GOT3 (cell line): ENCODE measurements around the gene SIX5.

Experiments used
- DNase-seq: peaks from one replicate; lab custom pipeline; 2025; ENCODE audit warnings: mixed read lengths; lab: John Stamatoyannopoulos, UW

The SIX5 gene

DNA sequence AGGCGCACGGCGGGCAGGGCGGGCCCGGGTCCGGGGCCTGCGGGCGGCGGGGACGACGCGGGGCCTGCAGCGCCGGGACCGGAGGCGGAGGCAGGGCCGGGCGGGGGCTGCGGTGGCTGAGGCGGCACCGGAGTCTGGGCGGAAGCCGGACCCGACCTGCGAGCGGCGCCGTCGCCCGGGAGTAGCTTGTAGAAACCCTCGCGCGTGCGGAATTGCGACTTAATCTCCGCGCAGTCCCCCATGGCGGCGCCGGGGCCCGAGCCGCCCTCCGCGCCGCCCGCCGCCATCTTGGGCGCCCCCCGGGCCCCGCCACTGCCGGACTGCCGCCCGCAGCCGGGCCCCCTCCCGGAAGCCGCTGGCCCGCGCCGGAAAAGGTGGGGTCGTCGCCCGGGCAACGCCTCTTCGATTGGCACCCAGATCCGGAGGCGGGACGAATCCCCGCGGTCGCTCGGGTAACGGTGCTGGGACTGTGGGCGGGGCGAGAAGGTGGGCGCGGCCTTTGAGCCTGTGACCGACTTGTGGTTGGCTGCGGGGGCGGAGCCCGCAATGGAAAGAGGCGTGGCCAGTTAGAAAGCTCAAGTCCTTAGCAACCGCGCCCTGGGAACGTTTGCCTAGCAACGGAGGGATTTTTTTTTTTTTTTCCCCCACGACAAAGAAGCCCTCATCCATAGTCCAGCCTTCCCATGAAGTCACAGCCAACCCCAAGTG, 23.6 kb upstream of the SIX5 start, which contains the start of gene DMWD:
DMWD (minus strand) TSS at position 376 of the 708 bp plus-strand sequence; CDS start at position 287, 89 bp downstream.
- peak; percentile 96 for DNase-seq

DNA sequence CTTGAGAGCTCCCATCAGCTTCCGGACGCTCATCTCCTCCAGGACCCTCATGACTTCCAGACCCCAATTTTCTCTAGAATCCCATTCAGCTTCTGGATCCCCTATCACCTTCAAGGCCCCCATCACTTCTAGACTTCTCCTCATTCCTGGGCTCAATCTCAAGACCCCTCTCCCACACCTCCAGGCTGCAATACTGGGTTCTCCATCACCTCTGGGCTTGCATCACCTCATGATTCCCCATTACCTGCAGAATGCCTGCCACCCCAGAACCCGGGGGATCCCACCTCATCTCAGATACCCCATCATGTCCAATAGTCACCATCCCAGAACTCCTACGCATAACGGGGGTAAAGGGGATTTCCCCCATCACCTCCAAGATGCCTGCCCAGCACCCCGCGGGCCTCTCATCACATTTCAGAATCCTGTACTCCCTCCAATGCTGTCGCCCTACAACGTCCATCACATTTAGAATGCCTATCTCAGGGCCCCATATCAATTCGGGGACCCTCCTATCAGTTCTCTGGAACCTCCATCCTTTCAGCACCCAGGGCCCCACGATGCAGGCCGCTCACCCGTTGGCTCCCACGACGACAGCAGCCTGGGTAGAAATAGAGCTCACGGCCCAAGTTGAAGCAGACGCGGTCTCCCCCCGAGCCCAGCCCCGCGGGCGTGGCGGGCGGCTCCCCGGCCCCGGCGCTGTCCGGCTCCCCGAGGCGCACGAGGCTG, 22.9 kb upstream of the SIX5 start:
- DNase-seq: no peak

DNA sequence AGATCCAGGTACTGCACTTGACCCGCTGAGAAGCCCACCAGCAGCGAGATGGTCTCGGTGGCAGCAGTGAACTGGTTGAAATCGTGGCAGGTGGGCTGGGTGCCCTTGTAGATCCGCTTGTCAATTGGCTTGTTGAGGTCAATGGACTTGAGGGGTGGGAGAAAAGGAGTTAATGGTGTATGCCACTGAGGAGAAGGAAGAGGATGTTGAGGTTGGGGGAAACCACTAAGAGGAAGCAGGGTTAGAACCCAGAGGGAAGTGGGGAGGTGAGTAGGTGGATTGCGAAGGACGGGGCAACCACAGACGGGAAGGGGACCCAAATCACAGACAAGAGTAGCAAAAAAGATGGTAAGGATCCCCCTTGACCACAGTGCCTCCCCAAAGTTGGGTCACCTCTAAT, 21.9 kb upstream of the SIX5 start:
- DNase-seq: no peak

DNA sequence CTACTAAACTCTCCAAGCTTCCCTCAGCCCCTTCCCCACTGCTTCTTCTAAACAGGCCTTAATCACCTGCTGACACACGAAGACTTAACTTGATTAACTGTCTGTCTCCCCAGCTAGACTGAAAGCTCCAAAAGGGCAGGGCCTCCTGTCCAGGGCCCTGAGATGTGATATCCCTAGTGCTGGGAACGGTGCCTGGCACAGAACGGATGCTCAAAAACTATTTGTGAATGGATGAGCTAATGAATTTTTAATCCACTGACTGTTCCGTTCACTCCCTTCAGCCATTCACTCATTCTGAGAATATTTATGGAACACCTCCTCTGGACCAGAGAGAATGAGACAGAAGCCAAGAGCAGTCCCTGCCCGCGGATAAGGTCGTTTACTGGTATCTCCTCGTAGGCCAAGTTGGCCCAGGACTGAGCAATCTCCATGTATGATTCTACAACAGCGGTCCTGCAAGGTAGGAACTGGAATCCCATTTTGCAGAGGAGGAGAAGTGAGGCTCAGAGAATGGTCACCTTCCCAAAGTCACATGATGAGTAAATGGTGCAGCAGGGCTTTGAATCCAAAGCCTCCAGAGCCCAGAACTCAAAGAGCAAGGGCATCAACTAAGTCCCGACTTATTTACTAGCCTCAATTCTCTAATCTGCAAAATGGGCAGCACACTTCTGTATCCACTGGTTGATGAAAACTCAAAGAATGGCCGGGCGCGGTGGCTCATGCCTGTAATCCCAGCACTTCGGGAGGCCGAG, 20.2 kb upstream of the SIX5 start:
- no peak for DNase-seq

DNA sequence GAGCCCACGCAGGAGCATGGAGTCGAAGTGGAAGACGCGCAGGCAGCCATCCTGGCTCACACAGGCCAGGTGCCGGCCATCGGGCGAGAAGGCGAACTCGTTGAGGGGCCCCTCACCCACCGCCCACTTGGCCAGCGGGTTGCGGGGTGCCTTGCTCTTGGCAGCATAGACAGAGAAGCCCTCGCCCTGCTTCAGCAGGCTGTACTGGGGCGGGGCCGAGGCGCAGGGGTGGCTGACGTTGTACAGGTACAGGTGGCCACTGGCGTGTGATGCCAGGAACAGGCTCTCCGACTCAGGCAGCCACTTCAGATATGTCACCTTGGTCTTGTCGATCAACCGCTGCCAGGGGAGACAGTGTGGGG, 17.5 kb upstream of the SIX5 start:
- DNase-seq: no peak

DNA sequence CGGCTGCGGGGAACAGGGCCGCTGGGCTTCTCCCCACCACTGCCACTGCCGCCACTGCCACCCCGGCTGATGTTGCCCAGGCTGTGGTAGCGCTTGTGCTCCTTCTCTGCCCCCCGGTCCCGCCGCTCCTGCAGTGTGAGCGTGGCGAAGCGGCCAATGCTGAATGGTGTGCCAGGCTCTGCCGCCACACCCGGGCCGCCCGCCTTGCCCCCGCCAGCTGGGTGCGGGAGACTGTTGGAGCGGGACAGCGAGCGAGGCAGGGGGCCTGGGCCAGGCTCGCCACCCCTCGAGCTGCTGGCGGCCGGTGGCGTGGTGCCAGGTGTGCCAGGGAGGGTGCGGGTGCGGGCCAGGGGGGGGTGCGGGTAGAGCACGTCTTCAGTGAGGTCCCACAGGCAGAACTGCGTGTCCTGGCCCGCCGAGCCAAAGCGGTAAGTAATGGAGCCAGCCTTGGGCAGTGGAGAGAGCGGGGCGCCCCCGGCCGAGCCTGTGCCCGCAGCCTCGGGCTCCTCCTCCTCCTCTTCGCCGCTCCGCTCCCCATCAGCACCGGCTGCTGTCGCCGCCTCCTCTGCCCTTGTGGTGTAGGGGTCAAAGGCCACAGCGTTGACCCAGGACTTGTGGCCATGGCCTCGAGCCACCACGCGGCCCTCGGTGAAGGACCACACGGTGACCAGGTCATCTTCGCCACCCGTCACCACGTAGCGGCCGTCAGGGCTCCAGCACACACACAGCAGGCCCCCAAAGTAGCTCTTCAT, 16.9 kb upstream of the SIX5 start:
- no peak for DNase-seq

DNA sequence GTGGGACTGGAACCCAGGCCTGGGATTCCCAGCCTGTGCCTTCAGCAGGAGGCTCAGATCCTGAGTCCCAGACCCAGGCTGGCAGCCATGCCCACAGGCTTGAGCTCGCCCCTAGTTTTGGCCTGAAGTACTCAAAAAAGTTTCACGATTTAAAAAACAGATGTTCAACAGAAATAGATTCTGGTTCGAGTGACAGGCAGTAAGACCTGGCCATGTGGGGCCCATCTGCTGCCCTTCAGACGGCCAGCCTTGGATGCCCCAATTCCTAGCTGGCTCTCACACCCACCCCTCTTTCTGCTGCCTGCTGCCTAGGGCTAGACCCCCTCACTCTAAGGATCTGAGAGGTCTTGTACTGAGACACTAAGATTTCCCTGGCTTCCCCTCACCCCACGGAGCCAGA, 16.0 kb upstream of the SIX5 start:
- DNase-seq: no peak

DNA sequence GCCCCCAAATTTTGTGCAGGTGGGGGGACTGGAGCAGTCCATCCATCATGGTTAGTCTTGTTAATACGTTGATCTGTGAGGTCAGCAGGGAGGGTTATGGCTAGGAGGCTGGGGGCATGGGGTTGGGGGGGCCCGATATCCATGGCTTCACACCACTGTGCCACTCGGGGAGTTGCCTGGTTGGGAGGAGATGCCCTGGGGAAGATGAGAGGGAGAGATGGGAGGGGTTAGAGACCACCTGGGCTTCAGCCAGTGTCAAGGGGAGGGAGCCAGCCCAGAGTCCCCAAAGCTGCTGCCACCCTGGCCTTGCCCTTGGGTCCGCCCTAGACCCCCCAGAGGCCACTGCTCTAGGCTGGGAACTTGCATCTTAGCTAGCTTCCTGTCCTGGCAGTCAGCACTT, 15.0 kb upstream of the SIX5 start:
- DNase-seq: no peak

DNA sequence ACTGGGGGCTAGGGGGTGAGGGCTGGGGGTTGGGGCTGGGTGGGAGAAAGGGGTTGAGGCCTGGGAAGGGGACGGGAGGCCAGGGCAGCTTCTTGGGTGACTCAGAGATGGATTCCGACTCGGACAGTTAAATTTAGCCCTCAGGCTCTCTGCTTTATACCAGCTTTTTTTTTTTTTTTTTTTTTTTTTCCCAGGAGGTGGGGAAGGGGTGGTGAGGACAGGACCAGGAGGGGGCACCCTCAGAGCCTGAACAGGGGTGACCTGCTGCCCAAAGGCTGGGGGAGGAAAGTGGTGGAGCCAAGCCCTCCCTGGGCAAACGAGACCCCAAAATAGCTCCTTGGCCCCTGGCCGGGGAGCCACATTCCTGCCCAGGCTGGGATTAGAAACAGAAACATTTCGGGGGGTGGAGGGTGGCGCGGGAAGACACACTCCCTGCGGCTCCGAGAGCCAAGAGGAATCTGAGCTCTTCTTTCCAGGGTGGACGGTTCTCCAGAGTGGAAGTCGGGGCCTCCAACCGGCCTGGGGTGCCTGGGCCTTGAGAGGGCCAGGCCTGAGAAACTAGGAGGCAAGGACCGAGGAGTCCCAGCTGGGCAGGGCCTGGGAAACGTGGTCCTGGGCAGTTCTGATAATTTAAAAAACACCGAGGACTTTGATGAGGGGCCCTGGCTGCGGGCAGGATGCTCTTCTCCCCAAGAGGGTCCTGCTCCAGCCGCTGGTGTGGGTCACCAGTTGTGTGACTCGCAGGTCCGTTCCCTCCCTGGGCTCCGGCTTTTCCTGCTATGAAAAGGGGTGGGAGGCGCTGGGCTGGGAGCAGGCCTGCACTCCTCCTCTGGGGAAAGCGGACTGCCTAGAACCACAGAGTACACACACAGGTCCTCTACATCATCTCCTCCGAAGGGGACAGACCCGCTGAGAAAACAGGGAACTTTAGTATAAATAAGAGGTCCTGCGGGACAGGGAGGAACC, 14.1 kb upstream of the SIX5 start:
- DNase-seq: peak; percentile 13

DNA sequence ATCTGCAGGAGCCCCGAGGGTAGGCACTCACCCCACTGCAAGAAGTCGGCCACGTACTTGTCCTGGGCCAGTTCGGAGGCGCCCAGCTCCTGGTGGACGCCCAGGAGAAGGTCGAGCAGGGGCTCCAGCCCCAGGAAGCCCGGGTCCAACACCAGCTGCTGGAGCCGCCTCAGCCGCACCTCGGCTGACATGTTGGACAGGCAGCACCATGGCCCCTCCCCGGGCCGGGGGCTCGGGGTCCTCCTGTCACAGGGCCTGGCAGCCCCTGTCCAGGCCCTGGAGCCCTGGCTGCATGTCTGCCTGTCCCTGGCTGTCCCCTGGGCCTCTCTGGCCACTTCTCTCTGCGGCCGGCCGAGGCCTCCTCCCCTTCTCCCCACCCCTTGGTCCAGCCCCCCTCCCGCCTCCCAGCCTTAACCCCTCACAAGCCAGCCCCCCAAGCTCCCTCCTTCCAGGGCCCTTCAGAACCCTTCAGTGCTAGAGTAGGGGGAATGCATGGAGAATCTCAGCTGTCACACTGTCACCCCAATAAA, 13.2 kb upstream of the SIX5 start, which contains the start of gene DMPK:
DMPK (minus strand) TSS at position 329 of the 530 bp plus-strand sequence; CDS start at position 191, 138 bp downstream.
- DNase-seq: no peak

DNA sequence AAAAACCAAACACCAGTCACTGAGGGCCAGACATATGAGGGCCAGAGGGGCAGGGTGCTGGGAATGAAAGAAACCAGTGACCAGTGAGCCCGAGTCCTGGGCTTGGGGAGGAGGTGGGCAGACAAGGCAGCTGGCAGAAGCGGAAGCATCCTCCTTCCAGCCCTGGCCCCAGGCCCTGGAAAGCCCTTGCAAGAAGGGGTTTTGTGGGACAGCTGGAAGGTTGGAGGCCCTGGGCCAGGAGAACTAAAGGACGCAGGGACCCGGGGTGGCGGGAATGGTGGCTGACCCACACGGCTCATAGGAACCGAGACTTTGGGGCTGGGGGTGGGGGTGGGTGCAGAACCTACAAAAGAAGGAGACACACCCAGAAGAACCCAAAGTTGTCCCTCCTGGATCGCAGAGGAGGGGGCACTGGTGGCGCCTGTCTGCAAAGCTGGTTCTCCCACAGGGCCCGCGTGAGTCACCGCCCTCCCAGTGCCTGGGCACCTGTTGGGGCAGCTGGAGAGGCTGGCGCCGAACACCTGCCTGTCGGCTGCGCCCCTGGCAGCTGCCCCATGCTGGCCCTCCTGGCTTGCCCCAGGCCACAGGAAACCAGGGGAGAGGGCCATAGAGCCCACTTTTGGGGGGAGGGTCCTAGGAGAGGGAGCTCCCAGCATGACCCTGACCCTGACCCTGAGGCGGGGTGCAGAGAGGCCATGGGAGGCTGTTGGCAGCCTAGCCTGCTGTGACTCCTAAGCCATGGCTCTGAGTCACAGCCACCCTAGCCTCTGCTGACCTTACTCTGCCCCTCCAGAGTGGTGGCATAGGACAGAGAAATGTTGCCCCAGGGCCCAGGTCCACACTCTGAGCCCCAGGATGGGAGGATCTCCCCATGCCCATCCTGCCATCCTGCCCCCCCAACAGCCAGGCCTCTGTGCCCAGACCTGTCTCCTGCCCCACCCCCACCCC, 12.4 kb upstream of the SIX5 start:
- no peak for DNase-seq

DNA sequence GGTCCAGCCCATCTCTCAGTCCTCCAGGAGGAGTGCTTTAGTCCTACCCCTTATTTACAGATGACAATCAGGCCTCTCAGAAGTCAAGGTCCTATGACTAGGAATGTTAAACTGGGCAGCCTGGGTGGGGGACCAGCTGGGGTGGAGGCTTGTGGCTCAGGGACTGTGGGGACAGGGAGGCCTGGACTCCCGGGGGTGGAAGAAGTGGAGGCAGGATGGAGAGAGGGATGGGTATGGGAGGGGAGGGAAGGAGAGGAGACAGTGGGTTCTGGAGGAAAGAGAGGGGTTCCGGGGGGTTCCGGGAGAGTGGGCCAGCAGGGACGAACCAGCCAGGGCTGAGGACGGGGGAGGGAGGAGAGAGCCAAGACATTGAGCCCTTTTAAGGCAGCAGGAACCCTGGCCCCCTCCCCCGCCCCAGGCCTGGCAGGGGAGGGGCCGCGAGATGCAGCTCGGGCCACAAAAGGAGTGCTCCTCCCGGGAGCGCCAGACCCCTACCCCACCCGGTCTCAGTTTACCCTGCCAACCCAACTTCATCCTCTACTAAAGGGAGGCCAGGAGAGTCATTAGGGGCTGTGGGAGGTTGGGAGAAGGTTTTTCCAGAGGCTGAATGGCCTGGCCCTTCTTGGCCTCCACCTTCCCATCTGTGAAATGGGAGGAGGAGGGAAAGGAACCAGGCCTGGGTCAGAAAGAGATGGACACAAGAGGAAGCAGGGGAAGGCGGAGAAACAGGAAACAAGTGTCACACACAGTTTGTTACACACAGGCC, 11.6 kb upstream of the SIX5 start:
- DNase-seq: no peak

DNA sequence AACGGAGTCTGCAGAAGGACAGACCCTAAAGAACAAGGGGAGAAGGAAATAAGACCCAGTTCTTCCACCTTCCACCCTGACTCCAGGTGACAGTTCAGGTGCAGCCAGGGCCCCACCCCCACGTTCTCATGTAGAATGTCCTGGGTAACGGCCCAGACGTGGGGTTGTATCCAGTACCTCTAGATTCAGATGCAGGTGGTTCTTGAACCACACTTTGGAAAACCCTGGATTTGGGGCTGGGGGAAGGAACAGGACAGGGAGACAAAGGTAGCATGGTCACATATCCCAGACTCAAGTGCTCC, 11.0 kb upstream of the SIX5 start:
- no peak for DNase-seq

DNA sequence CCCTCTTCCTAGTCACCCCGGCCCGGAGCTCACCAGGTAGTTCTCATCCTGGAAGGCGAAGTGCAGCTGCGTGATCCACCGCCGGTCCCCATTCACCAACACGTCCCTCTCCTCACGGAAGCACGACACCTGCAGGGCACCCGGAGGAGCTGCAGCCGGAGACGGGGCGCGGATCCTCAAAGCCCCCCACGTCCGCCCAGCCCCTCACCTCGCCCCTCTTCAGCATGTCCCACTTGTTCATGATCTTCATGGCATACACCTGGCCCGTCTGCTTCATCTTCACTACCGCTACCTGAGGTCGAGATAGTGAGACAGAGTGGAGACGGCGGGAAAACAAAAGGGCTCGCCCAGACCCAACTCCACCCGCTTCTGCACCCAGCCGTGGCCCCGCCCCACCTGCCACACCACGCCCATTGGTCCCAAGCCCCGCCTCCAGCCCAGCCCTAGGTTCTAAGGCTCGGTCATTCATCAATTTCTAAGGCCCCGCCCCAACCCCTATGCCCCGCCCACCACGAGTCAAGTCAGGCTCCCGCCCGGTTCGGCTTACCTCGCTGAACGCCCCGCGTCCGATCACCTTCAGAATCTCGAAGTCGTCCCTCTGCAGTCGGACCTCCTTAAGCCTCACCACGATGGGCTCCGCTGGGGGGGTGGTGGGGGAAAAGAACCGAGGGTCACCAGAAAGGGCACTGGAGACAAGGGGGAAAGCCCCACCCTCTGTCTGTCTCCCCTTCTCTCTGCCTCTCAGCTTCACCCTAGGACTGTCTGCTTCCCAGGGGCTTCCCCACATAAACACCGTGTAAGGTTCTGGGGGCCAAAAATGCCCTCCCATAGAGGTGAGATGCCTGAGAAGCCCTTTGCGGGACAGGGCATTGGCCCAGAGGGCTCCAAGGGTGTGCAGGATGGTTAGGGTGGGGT, 10.4 kb upstream of the SIX5 start:
- DNase-seq: no peak

DNA sequence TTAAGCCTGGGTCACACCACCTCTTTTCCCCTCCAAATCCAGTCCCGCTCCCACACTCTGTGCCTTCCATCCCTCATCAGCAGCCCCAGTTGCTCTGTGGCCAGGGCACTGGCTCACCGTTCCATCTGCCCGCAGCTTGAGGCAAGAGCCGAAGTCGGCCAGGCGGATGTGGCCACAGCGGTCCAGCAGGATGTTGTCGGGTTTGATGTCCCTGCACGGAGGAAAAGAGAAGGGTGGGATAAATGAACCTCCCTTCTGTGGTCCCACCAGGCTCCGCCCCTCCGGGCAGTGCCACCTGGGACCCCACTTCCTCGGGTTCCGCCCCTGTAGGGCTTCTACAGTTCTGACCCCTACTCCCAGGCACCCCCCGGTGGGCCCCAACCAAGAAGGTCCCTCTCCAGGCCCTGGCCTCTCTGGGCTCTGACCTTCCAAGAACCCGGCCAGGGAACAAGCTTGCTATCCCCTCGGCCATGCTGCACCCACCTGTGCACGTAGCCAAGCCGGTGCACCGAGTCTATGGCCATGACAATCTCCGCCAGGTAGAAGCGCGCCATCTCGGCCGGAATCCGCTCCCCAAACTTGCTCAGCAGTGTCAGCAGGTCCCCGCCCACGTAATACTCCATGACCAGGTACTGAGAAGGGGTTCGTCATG, 9.1 kb upstream of the SIX5 start:
- DNase-seq: no peak

DNA sequence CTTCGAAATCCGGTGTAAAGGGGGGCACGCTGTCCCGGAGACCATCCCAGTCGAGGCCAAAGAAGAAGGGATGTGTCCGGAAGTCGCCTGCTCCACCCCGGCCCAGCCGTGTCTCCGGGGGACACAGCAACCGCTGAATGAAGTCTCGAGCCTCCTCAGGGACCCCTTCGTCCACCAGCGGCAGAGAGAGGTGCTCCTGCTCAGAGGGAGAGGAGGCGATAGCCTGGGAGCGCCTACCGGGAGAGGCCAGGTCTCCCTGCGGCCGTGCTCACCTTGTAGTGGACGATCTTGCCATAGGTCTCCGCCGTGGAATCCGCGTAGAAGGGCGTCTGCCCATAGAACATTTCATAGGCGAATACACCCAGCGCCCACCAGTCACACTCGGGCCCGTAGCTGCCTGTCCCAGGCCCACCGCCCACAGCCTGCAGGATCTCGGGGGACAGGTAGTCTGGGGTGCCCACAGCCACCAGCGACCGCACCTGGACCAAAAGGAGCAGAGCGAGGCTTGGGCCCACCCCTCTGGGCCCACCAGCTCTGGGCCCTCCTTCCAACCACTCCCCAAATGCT, 8.4 kb upstream of the SIX5 start:
- no peak for DNase-seq

DNA sequence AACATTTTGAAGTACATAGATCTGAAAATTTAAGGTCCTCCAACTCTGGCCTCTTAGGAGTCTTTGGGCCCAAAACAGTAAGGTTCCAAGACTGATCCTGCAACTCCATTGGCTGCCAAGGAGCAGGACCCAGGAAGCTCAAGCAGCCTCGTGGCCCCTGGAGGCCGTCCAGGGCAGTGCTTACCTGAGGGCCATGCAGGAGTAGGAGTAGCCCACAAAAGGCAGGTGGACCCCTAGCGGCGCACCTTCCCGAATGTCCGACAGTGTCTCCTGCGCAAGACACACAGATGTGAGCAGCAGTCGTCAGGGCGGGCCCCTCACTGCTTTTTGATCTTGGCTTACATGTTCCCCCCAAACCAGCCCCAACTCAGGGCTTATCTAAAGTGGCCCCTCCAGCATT, 5.7 kb upstream of the SIX5 start:
- no peak for DNase-seq
